Activated naive CD8-positive, alpha-beta T cell (primary cell): Measurements from ENCODE around the gene ARG2.

Experiments used
- H3K27ac Mint-ChIP-seq: one replicate; pipeline ENCODE4 v1.8.0; 2021; ENCODE audit warnings: mixed read lengths
- H3K27me3 Mint-ChIP-seq: one replicate; pipeline ENCODE4 v1.8.0; 2021; ENCODE audit warnings: mixed read lengths
- H3K36me3 Mint-ChIP-seq: one replicate; pipeline ENCODE4 v1.8.0; 2021; ENCODE audit warnings: mixed read lengths
- H3K4me1 Mint-ChIP-seq: one replicate; pipeline ENCODE4 v1.8.0; 2021; ENCODE audit warnings: low read depth, mixed read lengths
- H3K4me3 Mint-ChIP-seq: one replicate; pipeline ENCODE4 v1.8.0; 2021; ENCODE audit warnings: mild to moderate bottlenecking, mixed read lengths
- H3K9me3 Mint-ChIP-seq: one replicate; pipeline ENCODE4 v1.8.0; 2021; ENCODE audit warnings: low read depth, mixed read lengths

Gene ARG2

GRCh38 chr14:67641902-67642749, 22.4 kb downstream of the ARG2 start:
- Mint-ChIP-seq H3K9me3 (no peaks in the 10 kb centered on the region), H3K4me3 (no peak overlapping the region), H3K27ac (peak overlapping the region; percentile 14), H3K27me3 (no peaks in the 10 kb centered on the region), H3K4me1 (peaks cover 4% of the 10 kb centered on the region), H3K36me3 (peaks cover 8% of the 10 kb centered on the region)

- H3K36me3 Mint-ChIP-seq = peaks cover 8% of the 10 kb centered on the region
- H3K27me3 Mint-ChIP-seq = no peaks in the 10 kb centered on the region
- peak overlapping the region; percentile 1 for H3K27ac Mint-ChIP-seq
- H3K9me3 Mint-ChIP-seq = no peaks in the 10 kb centered on the region
- H3K4me1 Mint-ChIP-seq = peaks cover 4% of the 10 kb centered on the region
- no peak overlapping the region for H3K4me3 Mint-ChIP-seq
Observed at GRCh38 chr14:67643713-67644112, 24.0 kb downstream of the ARG2 start.

- H3K27ac Mint-ChIP-seq = no peak overlapping the region
- peaks cover 4% of the 10 kb centered on the region for H3K4me1 Mint-ChIP-seq
- no peak overlapping the region for H3K4me3 Mint-ChIP-seq
- no peaks in the 10 kb centered on the region for H3K27me3 Mint-ChIP-seq
- peaks cover 8% of the 10 kb centered on the region for H3K36me3 Mint-ChIP-seq
- H3K9me3 Mint-ChIP-seq = no peaks in the 10 kb centered on the region
Observed at GRCh38 chr14:67644428-67644827, 24.7 kb downstream of the ARG2 start.

- H3K4me3 Mint-ChIP-seq = no peak overlapping the region
- peaks cover 4% of the 10 kb centered on the region for H3K4me1 Mint-ChIP-seq
- no peaks in the 10 kb centered on the region for H3K27me3 Mint-ChIP-seq
- H3K36me3 Mint-ChIP-seq = peaks cover 8% of the 10 kb centered on the region
- H3K27ac Mint-ChIP-seq = no peak overlapping the region
- no peaks in the 10 kb centered on the region for H3K9me3 Mint-ChIP-seq
Observed at GRCh38 chr14:67645414-67645813, 25.7 kb downstream of the ARG2 start.

GRCh38 chr14:67646131-67646530, 26.4 kb downstream of the ARG2 start:
- H3K27me3 Mint-ChIP-seq = no peaks in the 10 kb centered on the region
- H3K4me3 Mint-ChIP-seq = no peak overlapping the region
- H3K27ac Mint-ChIP-seq = no peak overlapping the region
- H3K4me1 Mint-ChIP-seq = peaks cover 4% of the 10 kb centered on the region
- H3K9me3 Mint-ChIP-seq = no peaks in the 10 kb centered on the region
- peaks cover 11% of the 10 kb centered on the region for H3K36me3 Mint-ChIP-seq

GRCh38 chr14:67650151-67650550, 30.4 kb downstream of the ARG2 start:
- no peak overlapping the region for H3K27ac Mint-ChIP-seq
- H3K27me3 Mint-ChIP-seq = no peaks in the 10 kb centered on the region
- H3K9me3 Mint-ChIP-seq = no peaks in the 10 kb centered on the region
- no peaks in the 10 kb centered on the region for H3K4me1 Mint-ChIP-seq
- H3K36me3 Mint-ChIP-seq = peaks cover 12% of the 10 kb centered on the region
- no peak overlapping the region for H3K4me3 Mint-ChIP-seq

GRCh38 chr14:67650694-67651093, 31.0 kb downstream of the ARG2 start:
- no peaks in the 10 kb centered on the region for H3K27me3 Mint-ChIP-seq
- H3K4me3 Mint-ChIP-seq = no peak overlapping the region
- no peaks in the 10 kb centered on the region for H3K9me3 Mint-ChIP-seq
- no peaks in the 10 kb centered on the region for H3K4me1 Mint-ChIP-seq
- H3K36me3 Mint-ChIP-seq = peaks cover 12% of the 10 kb centered on the region
- H3K27ac Mint-ChIP-seq = no peak overlapping the region

- Mint-ChIP-seq H3K27ac (no peak overlapping the region), H3K4me1 (no peaks in the 10 kb centered on the region), H3K4me3 (no peak overlapping the region), H3K27me3 (no peaks in the 10 kb centered on the region), H3K36me3 (peaks cover 9% of the 10 kb centered on the region), H3K9me3 (no peaks in the 10 kb centered on the region)
Observed at GRCh38 chr14:67652189-67652588, 32.5 kb downstream of the ARG2 start.

GRCh38 chr14:67653651-67654280, 34.0 kb downstream of the ARG2 start:
- no peak overlapping the region for H3K27ac Mint-ChIP-seq
- peaks cover 12% of the 10 kb centered on the region for H3K36me3 Mint-ChIP-seq
- no peaks in the 10 kb centered on the region for H3K27me3 Mint-ChIP-seq
- H3K9me3 Mint-ChIP-seq = no peaks in the 10 kb centered on the region
- H3K4me1 Mint-ChIP-seq = no peaks in the 10 kb centered on the region
- H3K4me3 Mint-ChIP-seq = no peak overlapping the region

GRCh38 chr14:67663633-67664032, 43.9 kb downstream of the ARG2 start:
- no peak overlapping the region for H3K27ac Mint-ChIP-seq
- H3K9me3 Mint-ChIP-seq = no peaks in the 10 kb centered on the region
- peaks cover 1% of the 10 kb centered on the region for H3K36me3 Mint-ChIP-seq
- H3K4me1 Mint-ChIP-seq = peaks cover 33% of the 10 kb centered on the region
- H3K4me3 Mint-ChIP-seq = no peak overlapping the region
- no peaks in the 10 kb centered on the region for H3K27me3 Mint-ChIP-seq

GRCh38 chr14:67665868-67666267, 46.1 kb downstream of the ARG2 start:
- Mint-ChIP-seq H3K4me1 (peaks cover 44% of the 10 kb centered on the region), H3K9me3 (no peaks in the 10 kb centered on the region), H3K4me3 (no peak overlapping the region), H3K27ac (peak overlapping the region; percentile 54), H3K27me3 (no peaks in the 10 kb centered on the region), H3K36me3 (no peaks in the 10 kb centered on the region)

GRCh38 chr14:67666750-67667449, 47.2 kb downstream of the ARG2 start:
- Mint-ChIP-seq H3K27me3 (no peaks in the 10 kb centered on the region), H3K27ac (peak overlapping the region; percentile 54), H3K36me3 (no peaks in the 10 kb centered on the region), H3K4me3 (peak overlapping the region; percentile 1), H3K9me3 (no peaks in the 10 kb centered on the region), H3K4me1 (peaks cover 50% of the 10 kb centered on the region)

- H3K4me1 Mint-ChIP-seq = peaks cover 61% of the 10 kb centered on the region
- H3K9me3 Mint-ChIP-seq = no peaks in the 10 kb centered on the region
- H3K27ac Mint-ChIP-seq = peak overlapping the region; percentile 4
- H3K4me3 Mint-ChIP-seq = no peak overlapping the region
- H3K27me3 Mint-ChIP-seq = no peaks in the 10 kb centered on the region
- H3K36me3 Mint-ChIP-seq = no peaks in the 10 kb centered on the region
Observed at GRCh38 chr14:67668559-67668958, 48.8 kb downstream of the ARG2 start.

- Mint-ChIP-seq H3K4me3 (peak overlapping the region; percentile 94), H3K9me3 (no peaks in the 10 kb centered on the region), H3K36me3 (no peaks in the 10 kb centered on the region), H3K4me1 (peaks cover 49% of the 10 kb centered on the region), H3K27ac (peak overlapping the region; percentile 87), H3K27me3 (no peaks in the 10 kb centered on the region)
Observed at GRCh38 chr14:67673451-67673850, 53.7 kb downstream of the ARG2 start.

GRCh38 chr14:67674139-67674479, 54.4 kb downstream of the ARG2 start:
- Mint-ChIP-seq H3K36me3 (no peaks in the 10 kb centered on the region), H3K27me3 (no peaks in the 10 kb centered on the region), H3K9me3 (no peaks in the 10 kb centered on the region), H3K27ac (peak overlapping the region; percentile 87), H3K4me3 (peak overlapping the region; percentile 94), H3K4me1 (peaks cover 43% of the 10 kb centered on the region)
